ENCODE results near the gene ZNF175. TPM values are rescaled to one million over a fixed set of nuclear protein-coding genes. Genes with fewer than 3 reads are reported as not detected.
A peak's percentile ranks its signal among the peaks of the same experiment; 100 is the strongest.

ZNF175 gene
- total and polyA plus RNA-seq, 9 of the 15 experiments (the other 6 are each of a cell fraction or from before 2014, with no cell fraction given), result 3.7 to 37.9 (median 14.0) TPM

DNA sequence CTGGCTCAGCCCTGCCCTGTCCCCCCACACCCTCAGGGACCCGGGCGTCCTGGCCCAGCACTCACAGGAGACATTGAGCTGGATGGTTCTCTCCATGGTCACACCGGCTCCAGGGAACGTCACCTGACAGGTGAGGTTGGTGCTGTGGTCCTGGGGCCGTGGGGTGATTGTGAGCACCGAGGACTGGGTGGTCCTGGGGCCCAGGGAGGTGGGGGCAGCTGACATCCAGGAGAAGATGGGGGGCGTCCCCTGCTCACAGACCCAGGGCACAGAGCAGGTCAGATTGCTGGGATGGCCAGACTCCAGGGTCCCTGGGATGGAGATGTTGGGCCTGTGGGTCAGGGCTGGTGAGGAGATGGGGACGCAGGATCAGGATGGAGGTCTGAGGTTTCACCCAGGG lies 40.5 kb upstream of the ZNF175 start:
- no peak for FAIRE-seq
- POLR2A ChIA-PET, result interaction anchor here (1.1 to 5.7 kb wide), 3 partner anchors 16 to 61 kb away, joined by 3 to 31 read pairs (median 3); no protein-coding TSS in a partner anchor
- ATAC-seq, result no peak
- in situ Hi-C loops (cut with MboI), result no loop called here
- H3K9me1 ChIP-seq (ENCODE audit: control insufficient read depth, insufficient read depth, low read length), result no peaks in the 10 kb centered on the region
- H3K4me2 ChIP-seq (ENCODE audit: insufficient read depth, low read length), result no peak overlapping the region
- CTCF ChIA-PET (ENCODE audit: low intra/inter-chr PET ratio), result no interaction called here
- H3K27me3 ChIP-seq (ENCODE audit: control insufficient read depth in 2 of 2, insufficient read depth in 2 of 2, low read length in 2 of 2), result no peaks in the 10 kb centered on the region
- no peak overlapping the region for H3K27ac ChIP-seq (ENCODE audit: extremely low read depth, low read depth, low read length)
- H2AFZ ChIP-seq (ENCODE audit: low read depth, low read length), result no peak overlapping the region
- H3K79me2 ChIP-seq (ENCODE audit: control insufficient read depth, insufficient read depth, low read length), result no peaks in the 10 kb centered on the region
- no peaks in the 10 kb centered on the region for H4K20me1 ChIP-seq (replicated peaks; ENCODE audit: control insufficient read depth, insufficient read depth, low read length)
- no peaks in the 10 kb centered on the region for H3K36me3 ChIP-seq (ENCODE audit: control insufficient read depth, insufficient read depth, low read length)
- WGBS (ENCODE audit: insufficient coverage, low coverage, missing lambda C conversion rate), result 82% methylated on average over 5 of the region's 8 CpGs
- intact Hi-C loops (cut with micrococcal nuclease), result no loop called here
- H3K9ac ChIP-seq (ENCODE audit: insufficient read depth in 1 of 2, low read depth in 2 of 2, low read length in 2 of 2), result peak overlapping the region in 1 of 2 experiments; percentile 29; a peak in 2 of 4 replicates
- no peak for DNase-seq (ENCODE audit: extremely low read depth in 1 of 4, low spot score in 3 of 4)
- H3K4me3 ChIP-seq, result no peak overlapping the region
- peaks cover 33 to 37% of the 10 kb centered on the region in 2 experiments for H3K4me1 ChIP-seq (replicated peaks in 1 of 2; ENCODE audit: control insufficient read depth in 2 of 2, insufficient read depth in 2 of 2, low read length in 2 of 2)
- BruUV-seq (replicated peaks), result no TSS peak
- no peaks in the 10 kb centered on the region for H3K9me3 ChIP-seq (replicated peaks; ENCODE audit: control insufficient read depth, insufficient read depth, low read depth, low read length)
- no peak for TF ChIP-seq ZC3H8 (IDR thresholded peaks at IDR 0.05)
- no peak for TF ChIP-seq ARNT (IDR thresholded peaks at IDR 0.05)
- TF ChIP-seq ZNF584 (CRISPR knock-in tag; IDR thresholded peaks at IDR 0.05; ENCODE audit: low read depth), result no peak
- TF ChIP-seq, protein P1, sequence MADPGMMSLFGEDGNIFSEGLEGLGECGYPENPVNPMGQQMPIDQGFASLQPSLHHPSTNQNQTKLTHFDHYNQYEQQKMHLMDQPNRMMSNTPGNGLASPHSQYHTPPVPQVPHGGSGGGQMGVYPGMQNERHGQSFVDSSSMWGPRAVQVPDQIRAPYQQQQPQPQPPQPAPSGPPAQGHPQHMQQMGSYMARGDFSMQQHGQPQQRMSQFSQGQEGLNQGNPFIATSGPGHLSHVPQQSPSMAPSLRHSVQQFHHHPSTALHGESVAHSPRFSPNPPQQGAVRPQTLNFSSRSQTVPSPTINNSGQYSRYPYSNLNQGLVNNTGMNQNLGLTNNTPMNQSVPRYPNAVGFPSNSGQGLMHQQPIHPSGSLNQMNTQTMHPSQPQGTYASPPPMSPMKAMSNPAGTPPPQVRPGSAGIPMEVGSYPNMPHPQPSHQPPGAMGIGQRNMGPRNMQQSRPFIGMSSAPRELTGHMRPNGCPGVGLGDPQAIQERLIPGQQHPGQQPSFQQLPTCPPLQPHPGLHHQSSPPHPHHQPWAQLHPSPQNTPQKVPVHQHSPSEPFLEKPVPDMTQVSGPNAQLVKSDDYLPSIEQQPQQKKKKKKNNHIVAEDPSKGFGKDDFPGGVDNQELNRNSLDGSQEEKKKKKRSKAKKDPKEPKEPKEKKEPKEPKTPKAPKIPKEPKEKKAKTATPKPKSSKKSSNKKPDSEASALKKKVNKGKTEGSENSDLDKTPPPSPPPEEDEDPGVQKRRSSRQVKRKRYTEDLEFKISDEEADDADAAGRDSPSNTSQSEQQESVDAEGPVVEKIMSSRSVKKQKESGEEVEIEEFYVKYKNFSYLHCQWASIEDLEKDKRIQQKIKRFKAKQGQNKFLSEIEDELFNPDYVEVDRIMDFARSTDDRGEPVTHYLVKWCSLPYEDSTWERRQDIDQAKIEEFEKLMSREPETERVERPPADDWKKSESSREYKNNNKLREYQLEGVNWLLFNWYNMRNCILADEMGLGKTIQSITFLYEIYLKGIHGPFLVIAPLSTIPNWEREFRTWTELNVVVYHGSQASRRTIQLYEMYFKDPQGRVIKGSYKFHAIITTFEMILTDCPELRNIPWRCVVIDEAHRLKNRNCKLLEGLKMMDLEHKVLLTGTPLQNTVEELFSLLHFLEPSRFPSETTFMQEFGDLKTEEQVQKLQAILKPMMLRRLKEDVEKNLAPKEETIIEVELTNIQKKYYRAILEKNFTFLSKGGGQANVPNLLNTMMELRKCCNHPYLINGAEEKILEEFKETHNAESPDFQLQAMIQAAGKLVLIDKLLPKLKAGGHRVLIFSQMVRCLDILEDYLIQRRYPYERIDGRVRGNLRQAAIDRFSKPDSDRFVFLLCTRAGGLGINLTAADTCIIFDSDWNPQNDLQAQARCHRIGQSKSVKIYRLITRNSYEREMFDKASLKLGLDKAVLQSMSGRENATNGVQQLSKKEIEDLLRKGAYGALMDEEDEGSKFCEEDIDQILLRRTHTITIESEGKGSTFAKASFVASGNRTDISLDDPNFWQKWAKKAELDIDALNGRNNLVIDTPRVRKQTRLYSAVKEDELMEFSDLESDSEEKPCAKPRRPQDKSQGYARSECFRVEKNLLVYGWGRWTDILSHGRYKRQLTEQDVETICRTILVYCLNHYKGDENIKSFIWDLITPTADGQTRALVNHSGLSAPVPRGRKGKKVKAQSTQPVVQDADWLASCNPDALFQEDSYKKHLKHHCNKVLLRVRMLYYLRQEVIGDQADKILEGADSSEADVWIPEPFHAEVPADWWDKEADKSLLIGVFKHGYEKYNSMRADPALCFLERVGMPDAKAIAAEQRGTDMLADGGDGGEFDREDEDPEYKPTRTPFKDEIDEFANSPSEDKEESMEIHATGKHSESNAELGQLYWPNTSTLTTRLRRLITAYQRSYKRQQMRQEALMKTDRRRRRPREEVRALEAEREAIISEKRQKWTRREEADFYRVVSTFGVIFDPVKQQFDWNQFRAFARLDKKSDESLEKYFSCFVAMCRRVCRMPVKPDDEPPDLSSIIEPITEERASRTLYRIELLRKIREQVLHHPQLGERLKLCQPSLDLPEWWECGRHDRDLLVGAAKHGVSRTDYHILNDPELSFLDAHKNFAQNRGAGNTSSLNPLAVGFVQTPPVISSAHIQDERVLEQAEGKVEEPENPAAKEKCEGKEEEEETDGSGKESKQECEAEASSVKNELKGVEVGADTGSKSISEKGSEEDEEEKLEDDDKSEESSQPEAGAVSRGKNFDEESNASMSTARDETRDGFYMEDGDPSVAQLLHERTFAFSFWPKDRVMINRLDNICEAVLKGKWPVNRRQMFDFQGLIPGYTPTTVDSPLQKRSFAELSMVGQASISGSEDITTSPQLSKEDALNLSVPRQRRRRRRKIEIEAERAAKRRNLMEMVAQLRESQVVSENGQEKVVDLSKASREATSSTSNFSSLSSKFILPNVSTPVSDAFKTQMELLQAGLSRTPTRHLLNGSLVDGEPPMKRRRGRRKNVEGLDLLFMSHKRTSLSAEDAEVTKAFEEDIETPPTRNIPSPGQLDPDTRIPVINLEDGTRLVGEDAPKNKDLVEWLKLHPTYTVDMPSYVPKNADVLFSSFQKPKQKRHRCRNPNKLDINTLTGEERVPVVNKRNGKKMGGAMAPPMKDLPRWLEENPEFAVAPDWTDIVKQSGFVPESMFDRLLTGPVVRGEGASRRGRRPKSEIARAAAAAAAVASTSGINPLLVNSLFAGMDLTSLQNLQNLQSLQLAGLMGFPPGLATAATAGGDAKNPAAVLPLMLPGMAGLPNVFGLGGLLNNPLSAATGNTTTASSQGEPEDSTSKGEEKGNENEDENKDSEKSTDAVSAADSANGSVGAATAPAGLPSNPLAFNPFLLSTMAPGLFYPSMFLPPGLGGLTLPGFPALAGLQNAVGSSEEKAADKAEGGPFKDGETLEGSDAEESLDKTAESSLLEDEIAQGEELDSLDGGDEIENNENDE (IDR thresholded peaks at IDR 0.05; ENCODE audit: low read depth, low read length), result no peak
- TF ChIP-seq SMAD1 (IDR thresholded peaks at IDR 0.05; ENCODE audit: low read depth, low read length, partially characterized antibody), result no peak
- TF ChIP-seq KLF10 (CRISPR knock-in tag; IDR thresholded peaks at IDR 0.05), result no peak
- TF ChIP-seq ZNF3 (CRISPR knock-in tag; IDR thresholded peaks at IDR 0.05), result no peak
- TF ChIP-seq, protein P2, sequence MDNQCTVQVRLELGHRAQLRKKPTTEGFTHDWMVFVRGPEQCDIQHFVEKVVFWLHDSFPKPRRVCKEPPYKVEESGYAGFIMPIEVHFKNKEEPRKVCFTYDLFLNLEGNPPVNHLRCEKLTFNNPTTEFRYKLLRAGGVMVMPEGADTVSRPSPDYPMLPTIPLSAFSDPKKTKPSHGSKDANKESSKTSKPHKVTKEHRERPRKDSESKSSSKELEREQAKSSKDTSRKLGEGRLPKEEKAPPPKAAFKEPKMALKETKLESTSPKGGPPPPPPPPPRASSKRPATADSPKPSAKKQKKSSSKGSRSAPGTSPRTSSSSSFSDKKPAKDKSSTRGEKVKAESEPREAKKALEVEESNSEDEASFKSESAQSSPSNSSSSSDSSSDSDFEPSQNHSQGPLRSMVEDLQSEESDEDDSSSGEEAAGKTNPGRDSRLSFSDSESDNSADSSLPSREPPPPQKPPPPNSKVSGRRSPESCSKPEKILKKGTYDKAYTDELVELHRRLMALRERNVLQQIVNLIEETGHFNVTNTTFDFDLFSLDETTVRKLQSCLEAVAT (IDR thresholded peaks at IDR 0.05), result no peak

All from K562 (cell line).